ENCODE measurements around the gene PLPPR5.

The PLPPR5 gene

GRCh38 chr1:98849969-98850636, 154.6 kb downstream of the PLPPR5 start:
- no peak for DNase-seq (ENCODE audit: low read depth)

GRCh38 chr1:98842241-98842640, 162.4 kb downstream of the PLPPR5 start:
- DNase-seq (ENCODE audit: low read depth): no peak

All from iris pigment epithelial cell (primary cell).